GM18873 (cell line): ENCODE results near the gene KRR1.
"Not testable (repeated sequence)": the region's sequence is repeated elsewhere in the genome, so short reads cannot be mapped to it uniquely, and the experiment has no call there.

Experiments used
- ATAC-seq: cut with Tn5 transposase; IDR thresholded peaks from one replicate; pipeline ENCODE4 v1.9.1; 2021; ENCODE audit warnings: mild to moderate bottlenecking, moderate library complexity, moderate number of reproducible peaks; ENCODE audit not compliant: unreplicated experiment, low FRiP score

The KRR1 gene

GRCh38 chr12:75479963-75480461 is 31.4 kb downstream of the KRR1 start:
- peak; percentile 29 for ATAC-seq

GRCh38 chr12:75478116-75478794 is 33.2 kb downstream of the KRR1 start:
- no peak for ATAC-seq

GRCh38 chr12:75477137-75477536 is 34.3 kb downstream of the KRR1 start:
- no peak for ATAC-seq

- ATAC-seq: no peak
Measured at GRCh38 chr12:75476071-75476470, 35.3 kb downstream of the KRR1 start.

GRCh38 chr12:75474116-75474515 is 37.3 kb downstream of the KRR1 start:
- ATAC-seq: no peak

GRCh38 chr12:75471902-75472890 is 39.2 kb downstream of the KRR1 start:
- no peak for ATAC-seq

GRCh38 chr12:75460204-75460603 is 51.2 kb downstream of the KRR1 start:
- ATAC-seq: no peak

GRCh38 chr12:75459755-75460154 is 51.7 kb downstream of the KRR1 start:
- ATAC-seq: no peak

GRCh38 chr12:75457866-75458265 is 53.5 kb downstream of the KRR1 start:
- not testable (repeated sequence) for ATAC-seq

GRCh38 chr12:75457191-75457590 is 54.2 kb downstream of the KRR1 start:
- ATAC-seq: no peak

GRCh38 chr12:75455839-75456238 is 55.6 kb downstream of the KRR1 start:
- ATAC-seq: no peak

GRCh38 chr12:75452675-75453330 is 58.6 kb downstream of the KRR1 start:
- no peak for ATAC-seq

GRCh38 chr12:75447691-75448393 is 63.6 kb downstream of the KRR1 start:
- no peak for ATAC-seq

GRCh38 chr12:75446857-75447256 is 64.6 kb downstream of the KRR1 start:
- ATAC-seq: no peak

GRCh38 chr12:75445137-75445507 is 66.3 kb downstream of the KRR1 start:
- not testable (repeated sequence) for ATAC-seq

GRCh38 chr12:75444429-75445136 is 66.8 kb downstream of the KRR1 start:
- no peak for ATAC-seq

- ATAC-seq: no peak
Measured at GRCh38 chr12:75443709-75444108, 67.7 kb downstream of the KRR1 start.

- not testable (repeated sequence) for ATAC-seq
Measured at GRCh38 chr12:75442454-75442853, 69.0 kb downstream of the KRR1 start.

GRCh38 chr12:75441687-75442449 is 69.5 kb downstream of the KRR1 start:
- ATAC-seq: not testable (repeated sequence)
